Esophagus squamous epithelium (tissue), 5 donors: ENCODE results near the gene NLGN2. TPM values are rescaled to one million over a fixed set of nuclear protein-coding genes. Genes with fewer than 3 reads are reported as not detected.

Source experiments
- DNase-seq: peaks from one replicate; lab custom pipeline; 2025; lab: John Stamatoyannopoulos, UW
- H3K27ac ChIP-seq, 4 donors: fragments of 200-600 bp; sonication (generic); one replicate each; pipeline ENCODE4 v1.5.1; 2016 to 2019; ENCODE audit warnings: mild to moderate bottlenecking in 1 of 4
- H3K27me3 ChIP-seq, 4 donors: fragments of 200-600 bp; sonication (generic); 1 replicate in 3 of 4; 2 replicates in 1 of 4; pipeline versions ENCODE4 v1.5.1 to v1.6.0; 2017 to 2021; ENCODE audit warnings: antibody characterized with exemption in 1 of 4
- H3K36me3 ChIP-seq, 3 donors: fragments of 200-600 bp; sonication (generic); one replicate each; pipeline ENCODE4 v1.5.1; 2016 to 2019
- H3K4me1 ChIP-seq, 3 donors: fragments of 200-600 bp; sonication (generic); one replicate each; pipeline ENCODE4 v1.5.1; 2017 to 2019
- H3K4me3 ChIP-seq, 4 donors: fragments of 200-600 bp; sonication (generic); 1 replicate in 3 of 4; 2 replicates in 1 of 4; pipeline ENCODE4 v1.5.1; 2016 to 2019; ENCODE audit warnings: mild to moderate bottlenecking in 2 of 4, moderate library complexity in 1 of 4
- H3K9me3 ChIP-seq, 3 donors: fragments of 200-600 bp; sonication (generic); one replicate each; pipeline ENCODE4 v1.5.1; 2016 to 2019
- CTCF ChIP-seq, 6 experiments: fragments of 450-650 bp in 4 of 6; fragments of 200-600 bp in 2 of 6; sonication (generic) in 2 of 6; IDR thresholded peaks; one replicate each; pipeline ENCODE4 v1.5.1; 2016 to 2019; ENCODE audit warnings: antibody characterized with exemption in 6 of 6, mild to moderate bottlenecking in 4 of 6, moderate library complexity in 4 of 6
- POLR2A ChIP-seq, 4 donors: fragments of 450-650 bp; IDR thresholded peaks; one replicate each; pipeline ENCODE4 v1.6.1; 2017; ENCODE audit warnings: antibody characterized with exemption in 4 of 4, mild to moderate bottlenecking in 4 of 4, moderate library complexity in 3 of 4
- WGBS, 2 donors: methylation state at CpG; one replicate each; pipeline ENCODE4 v1.1.5; 2018; 5-methylcytosine and 5-hydroxymethylcytosine counted together
- intact Hi-C: fragments of 100-400 bp; cut with DNase I; formaldehyde crosslinking; loops from one replicate; pipeline ENCODE4 v1.15.0; 2022
- total RNA-seq, 4 donors: library from RNA; depleted of rRNA; stranded (reverse); fragments of >200 nt; gene quantifications; one replicate each; pipeline ENCODE4 v1.1.0, GENCODE V29; 2016
- donor health status: DM: yes; HTN: yes; CAD: no.

NLGN2 gene
- total RNA-seq, 4 donors from 2014 or later = 1.4 to 5.3 (median 2.0) TPM

GRCh38 chr17:7432296-7432695 lies 24.7 kb downstream of the NLGN2 start:
- Histone ChIP-seq H3K36me3 (no peaks in the 10 kb centered on the region), H3K4me3 (no peak overlapping the region), H3K9me3 (no peaks in the 10 kb centered on the region), H3K27me3 (peaks cover 0 to 22% (median 0%) of the 10 kb centered on the region in 4 donors), H3K4me1 (peaks cover 15 to 27% (median 22%) of the 10 kb centered on the region in 3 donors), H3K27ac (no peak overlapping the region)
- intact Hi-C loops = no loop called here
- 90 to 100% methylated on average over 2 to 9 of the region's 11 CpGs for WGBS, 2 donors
- DNase-seq = no peak
- no peak for TF ChIP-seq CTCF (IDR thresholded peaks at IDR 0.05)
- TF ChIP-seq POLR2A (IDR thresholded peaks at IDR 0.05) = no peak

- Histone ChIP-seq H3K9me3 (no peaks in the 10 kb centered on the region), H3K27ac (peak overlapping the region; percentile 92 to 94 (median 94)), H3K4me1 (peaks cover 49 to 63% (median 54%) of the 10 kb centered on the region in 3 donors), H3K36me3 (no peaks in the 10 kb centered on the region), H3K4me3 (peak overlapping the region; percentile 38 to 80 (median 60)), H3K27me3 (peaks cover 0 to 58% (median 5%) of the 10 kb centered on the region in 4 donors)
- TF ChIP-seq POLR2A (IDR thresholded peaks at IDR 0.05) = peak in 1 of 4 donors; percentile 13
- peak in 4 of 6 experiments; percentile 13 to 30 (median 20) for TF ChIP-seq CTCF (IDR thresholded peaks at IDR 0.05)
- 2 to 11% methylated on average over 9 to 39 of the region's 49 CpGs for WGBS, 2 donors
- intact Hi-C loops = loop anchor here (5.0 kb wide), 1 partner anchor 79 kb away; the partner anchor contains the start of gene TMEM95
- no peak for DNase-seq
Measured at GRCh38 chr17:7435676-7436555, 28.3 kb downstream of the NLGN2 start.

GRCh38 chr17:7436556-7437368 lies 29.1 kb downstream of the NLGN2 start:
- no peak for DNase-seq
- 25% methylated on average over 4 of the region's 92 CpGs; no CpG with 5 or more reads in 1 of the 2 donors for WGBS, 2 donors
- H3K27me3 ChIP-seq = peaks cover 0 to 60% (median 5%) of the 10 kb centered on the region in 4 donors

GRCh38 chr17:7437369-7437863 lies 29.8 kb downstream of the NLGN2 start:
- TF ChIP-seq POLR2A (IDR thresholded peaks at IDR 0.05) (no peak), CTCF (IDR thresholded peaks at IDR 0.05) (no peak)
- 38 to 43% methylated on average over 5 to 7 of the region's 31 CpGs for WGBS, 2 donors
- peaks cover 0 to 60% (median 5%) of the 10 kb centered on the region in 4 donors for H3K27me3 ChIP-seq
- no peaks in the 10 kb centered on the region for H3K9me3 ChIP-seq
- intact Hi-C loops = loop anchor here (5.0 kb wide), 1 partner anchor 80 kb away; the partner anchor contains the start of gene TMEM95
- H3K4me3 ChIP-seq = peak overlapping the region; percentile 38 to 80 (median 60)
- no peaks in the 10 kb centered on the region for H3K36me3 ChIP-seq
- peak overlapping the region; percentile 92 to 94 (median 94) for H3K27ac ChIP-seq
- DNase-seq = no peak
- peaks cover 53 to 68% (median 54%) of the 10 kb centered on the region in 3 donors for H3K4me1 ChIP-seq

More at GRCh38 chr17:7436556-7437368, 29.1 kb downstream of the NLGN2 start:
- H3K9me3 ChIP-seq = no peaks in the 10 kb centered on the region
- H3K4me1 ChIP-seq = peaks cover 53 to 68% (median 54%) of the 10 kb centered on the region in 3 donors
- H3K4me3 ChIP-seq = peak overlapping the region; percentile 38 to 80 (median 60)
- intact Hi-C loops = loop anchor here (5.0 kb wide), 1 partner anchor 79 kb away; the partner anchor contains the start of gene TMEM95
- peak overlapping the region; percentile 92 to 94 (median 94) for H3K27ac ChIP-seq
- H3K36me3 ChIP-seq = no peaks in the 10 kb centered on the region
- TF ChIP-seq POLR2A (IDR thresholded peaks at IDR 0.05) (peak in 1 of 4 donors; percentile 33), CTCF (IDR thresholded peaks at IDR 0.05) (peak; percentile 72 to 97 (median 92))
